Coronary artery (tissue), 2 donors: ENCODE measurements around the gene DUSP1.

ENCODE experiments used
- DNase-seq: peaks from one replicate; pipeline ENCODE4 v3.0.0-alpha.2; 2017; ENCODE audit warnings: low spot score
- H3K27ac ChIP-seq, 2 donors: fragments of 200-600 bp; sonication (generic); one replicate each; pipeline ENCODE4 v1.5.1; 2016 to 2019
- H3K4me3 ChIP-seq: fragments of 200-600 bp; sonication (generic); 2 replicates; pipeline ENCODE4 v1.5.1; 2016; ENCODE audit warnings: mild to moderate bottlenecking, moderate library complexity
- CTCF ChIP-seq: fragments of 200-600 bp; sonication (generic); IDR thresholded peaks from one replicate; pipeline ENCODE4 v1.5.1; 2019; ENCODE audit warnings: antibody characterized with exemption

DUSP1 gene

GRCh38 chr5:172769616-172770373 is 1.2 kb downstream of the DUSP1 start:
- DNase-seq, result no peak
- TF ChIP-seq CTCF, result no peak
- Histone ChIP-seq H3K4me3 (peak overlapping the region; percentile 86), H3K27ac (peak overlapping the region; percentile 93 to 98)

DNA sequence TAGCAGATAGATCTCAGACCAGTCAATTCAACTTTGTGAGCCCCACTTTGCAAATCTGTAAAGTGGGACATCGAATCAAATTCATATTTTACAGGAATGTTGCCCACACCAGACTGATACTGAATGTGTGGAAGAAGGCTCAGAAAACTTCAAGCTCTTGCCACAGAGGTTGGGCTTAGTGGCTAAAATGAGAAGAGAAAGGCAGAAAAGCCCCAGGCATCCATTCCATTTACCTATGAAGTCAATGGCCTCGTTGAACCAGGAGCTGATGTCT is 1.7 kb downstream of the DUSP1 start:
- Histone ChIP-seq H3K4me3 (peak overlapping the region; percentile 86), H3K27ac (peak overlapping the region; percentile 93 to 98)
- no peak for TF ChIP-seq CTCF
- DNase-seq, result no peak

- H3K4me3 ChIP-seq, result peak overlapping the region; percentile 86
- TF ChIP-seq CTCF, result no peak
- H3K27ac ChIP-seq, result peak overlapping the region; percentile 93 to 98
- DNase-seq, result no peak
Observed at GRCh38 chr5:172768573-172769341, 2.2 kb downstream of the DUSP1 start.

- TF ChIP-seq CTCF, result no peak
- no peak for DNase-seq
- H3K4me3 ChIP-seq, result peak overlapping the region; percentile 86
- peak overlapping the region; percentile 93 to 98 for H3K27ac ChIP-seq
Observed at GRCh38 chr5:172768098-172768572, 2.9 kb downstream of the DUSP1 start.

GRCh38 chr5:172766287-172767108 is 4.5 kb downstream of the DUSP1 start:
- DNase-seq, result peak; percentile 99
- TF ChIP-seq CTCF, result no peak
- H3K27ac ChIP-seq, result peak overlapping the region; percentile 93 to 98
- peak overlapping the region; percentile 86 for H3K4me3 ChIP-seq

DNA sequence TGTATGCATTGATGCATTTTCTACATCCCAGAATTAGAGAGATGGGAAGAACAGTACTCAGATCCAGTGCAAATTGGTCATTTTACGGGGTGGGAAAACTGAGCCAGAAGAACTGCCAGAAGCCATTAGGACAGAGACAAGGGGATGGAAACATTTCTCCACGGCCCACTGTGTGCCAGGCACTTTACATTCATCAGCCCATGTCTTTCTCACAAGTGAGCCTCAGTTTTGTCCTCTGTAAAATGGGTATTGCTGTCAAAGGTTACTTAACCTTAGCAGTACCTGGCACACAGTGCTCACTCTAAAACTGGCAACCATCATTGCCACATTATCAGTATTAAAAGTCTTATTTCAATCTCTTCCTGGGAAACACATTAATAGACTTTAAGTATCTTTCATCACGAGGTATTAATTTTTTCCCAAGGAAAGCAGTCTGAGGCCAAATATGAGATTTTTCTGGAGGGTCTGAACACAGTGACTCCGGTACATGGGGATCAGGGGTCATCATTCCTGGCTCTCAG is 5.2 kb downstream of the DUSP1 start:
- H3K4me3 ChIP-seq, result peak overlapping the region; percentile 86

More for the DNA sequence above, 5.2 kb downstream of the DUSP1 start:
- peak overlapping the region; percentile 93 to 98 for H3K27ac ChIP-seq
- no peak for DNase-seq
- no peak for TF ChIP-seq CTCF
